Pons (tissue), 1 donor: ENCODE measurements around the gene NUDT14.

ENCODE experiments used
- DNase-seq: peaks from one replicate; pipeline ENCODE4 v3.0.0-alpha.2; 2016; ENCODE audit warnings: low spot score

The NUDT14 gene

GRCh38 chr14:105180592-105181548 is at the start of gene NUDT14:
Gene NUDT14 (minus strand): TSS chr14:105181312. CDS start chr14:105181209, 103 bp downstream.
- DNase-seq = no peak

GRCh38 chr14:105229099-105229655 is 48.1 kb upstream of the NUDT14 start:
- no peak for DNase-seq

GRCh38 chr14:105228562-105228961 is 47.5 kb upstream of the NUDT14 start:
- DNase-seq = no peak

- DNase-seq = no peak
Measured at GRCh38 chr14:105227346-105227745, 46.2 kb upstream of the NUDT14 start.

- DNase-seq = no peak
Measured at GRCh38 chr14:105226198-105226597, 45.1 kb upstream of the NUDT14 start.

GRCh38 chr14:105224845-105225570 is 43.9 kb upstream of the NUDT14 start:
- DNase-seq = no peak

GRCh38 chr14:105223770-105224544 is 42.8 kb upstream of the NUDT14 start:
- DNase-seq = no peak

- DNase-seq = no peak
Measured at GRCh38 chr14:105223260-105223659, 42.1 kb upstream of the NUDT14 start.

- no peak for DNase-seq
Measured at GRCh38 chr14:105221598-105222178, 40.6 kb upstream of the NUDT14 start.

GRCh38 chr14:105220699-105221597 is 39.8 kb upstream of the NUDT14 start:
- DNase-seq = no peak

- no peak for DNase-seq
Measured at GRCh38 chr14:105219753-105220152, 38.6 kb upstream of the NUDT14 start.

GRCh38 chr14:105219043-105219612 is 38.0 kb upstream of the NUDT14 start:
- DNase-seq = no peak

GRCh38 chr14:105218611-105219010 is 37.5 kb upstream of the NUDT14 start:
- DNase-seq = no peak

GRCh38 chr14:105217774-105218173 is 36.7 kb upstream of the NUDT14 start:
- DNase-seq = no peak

GRCh38 chr14:105216490-105217247 is 35.6 kb upstream of the NUDT14 start:
- no peak for DNase-seq

GRCh38 chr14:105215602-105216001 is 34.5 kb upstream of the NUDT14 start:
- no peak for DNase-seq

GRCh38 chr14:105214324-105214915 is 33.3 kb upstream of the NUDT14 start:
- no peak for DNase-seq

GRCh38 chr14:105213361-105213760 is 32.2 kb upstream of the NUDT14 start:
- DNase-seq = no peak
